H1 (cell line): ENCODE results near the gene RCL1. TPM values are rescaled to one million over a fixed set of nuclear protein-coding genes. Genes with fewer than 3 reads are reported as not detected.

Source experiments
- CTCF ChIA-PET: fragments of 300-600 bp; sonication (Branson Sonifier 250); formaldehyde crosslinking; loops from one replicate; lab custom pipeline; 2021; ENCODE audit not compliant: partially characterized antibody; lab: Charles Lee
- POLR2A ChIA-PET: fragments of 300-600 bp; sonication (Branson Sonifier 250); formaldehyde crosslinking; loops from one replicate; lab custom pipeline; 2021; ENCODE audit warnings: inconsistent platforms; ENCODE audit not compliant: partially characterized antibody; lab: Charles Lee
- DNase-seq, 2 experiments: peaks; one replicate each; pipeline versions ENCODE4 v3.0.0 to v3.0.0-alpha.2; 2010 to 2022; ENCODE audit warnings: low spot score in 2 of 2, low read depth in 1 of 2, mixed read lengths in 1 of 2
- FAIRE-seq: peaks from 2 replicates; lab custom pipeline; 2011; peaks lifted over from hg19 to GRCh38; lab: Jason Lieb, UNC
- H2AFZ ChIP-seq: 2 replicates; pipeline ENCODE4 v1.8.1; 2012; ENCODE audit warnings: low read length, inconsistent platforms
- H2AK5ac ChIP-seq: 2 replicates; pipeline ENCODE4 v1.6.1; 2013; ENCODE audit warnings: low read depth, low read length
- H2BK120ac ChIP-seq: replicated peaks from 2 replicates; pipeline ENCODE3; 2013; ENCODE audit warnings: low read depth, low read length, inconsistent platforms
- H2BK12ac ChIP-seq: 2 replicates; pipeline ENCODE4 v1.6.1; 2013; ENCODE audit warnings: low read depth, low read length
- H2BK15ac ChIP-seq: 2 replicates; pipeline ENCODE4 v1.6.1; 2013; ENCODE audit warnings: low read length
- H2BK20ac ChIP-seq: 2 replicates; pipeline ENCODE4 v1.6.1; 2013; ENCODE audit warnings: low read length
- H2BK5ac ChIP-seq: 2 replicates; pipeline ENCODE4 v1.6.1; 2013; ENCODE audit warnings: low read depth, low read length
- H3K14ac ChIP-seq: 2 replicates; pipeline ENCODE4 v1.6.1; 2013; ENCODE audit warnings: inconsistent platforms; ENCODE audit not compliant: insufficient read length
- H3K18ac ChIP-seq: 2 replicates; pipeline ENCODE4 v1.6.1; 2013; ENCODE audit warnings: low read length; ENCODE audit errors: extremely low read depth
- H3K23ac ChIP-seq: 2 replicates; pipeline ENCODE4 v1.6.1; 2013; ENCODE audit warnings: inconsistent platforms; ENCODE audit not compliant: insufficient read length
- H3K23me2 ChIP-seq: 2 replicates; pipeline ENCODE4 v1.6.1; 2013; ENCODE audit warnings: low read depth, low read length
- H3K27ac ChIP-seq: 2 replicates; pipeline ENCODE4 v1.6.1; 2011; ENCODE audit warnings: low read depth, low read length, inconsistent platforms
- H3K27me3 ChIP-seq, 4 experiments: replicated peaks in 1 of 4; 1 replicate in 1 of 4; 2 replicates in 3 of 4; pipeline versions ENCODE4 v1.6.1 to v1.8.1; 2011 to 2013; ENCODE audit warnings: low read length in 3 of 4, mild to moderate bottlenecking in 3 of 4, inconsistent platforms in 2 of 4, mixed read lengths in 2 of 4, moderate library complexity in 1 of 4; ENCODE audit not compliant: control insufficient read depth in 3 of 4, insufficient read depth in 3 of 4; ENCODE audit errors: extremely low read depth in 1 of 4
- H3K36me3 ChIP-seq, 4 experiments: 2 replicates each; pipeline versions ENCODE4 v1.6.1 to v1.8.1; 2011 to 2013; ENCODE audit warnings: mild to moderate bottlenecking in 4 of 4, low read length in 3 of 4, moderate library complexity in 2 of 4, control low read depth in 1 of 4, inconsistent platforms in 1 of 4; ENCODE audit not compliant: insufficient read depth in 4 of 4, control insufficient read depth in 2 of 4
- H3K4ac ChIP-seq: replicated peaks from 2 replicates; pipeline ENCODE3; 2013; ENCODE audit warnings: low read length, low read depth, mixed read lengths, inconsistent platforms; ENCODE audit not compliant: insufficient read length
- H3K4me1 ChIP-seq, 4 experiments: replicated peaks in 1 of 4; 1 replicate in 1 of 4; 2 replicates in 3 of 4; pipeline versions ENCODE4 v1.6.1 to v1.8.1; 2011 to 2013; ENCODE audit warnings: low read length in 3 of 4, inconsistent platforms in 2 of 4, mixed read lengths in 1 of 4; ENCODE audit not compliant: insufficient read depth in 4 of 4, control insufficient read depth in 3 of 4
- H3K4me2 ChIP-seq, 2 experiments: 2 replicates each; pipeline versions ENCODE4 v1.6.1 to v1.8.1; 2011 to 2013; ENCODE audit warnings: low read depth in 2 of 2, low read length in 2 of 2, control low read depth in 1 of 2, inconsistent platforms in 1 of 2, mild to moderate bottlenecking in 1 of 2; ENCODE audit not compliant: insufficient read depth in 1 of 2
- H3K4me3 ChIP-seq, 4 experiments: fragments of 200-600, 300-600 bp in 1 of 4; sonication (generic), shearing (Covaris generic), sonication (Bioruptor Twin) in 1 of 4; 2 replicates each; pipeline versions ENCODE4 v1.5.1 to v1.8.1; 2011 to 2016; ENCODE audit warnings: low read length in 4 of 4, low read depth in 3 of 4, control low read depth in 2 of 4, inconsistent platforms in 2 of 4, mild to moderate bottlenecking in 2 of 4, mixed read lengths in 1 of 4, moderate library complexity in 1 of 4; ENCODE audit not compliant: insufficient read depth in 2 of 4; ENCODE audit errors: extremely low read depth in 1 of 4
- H3K56ac ChIP-seq: replicated peaks from 2 replicates; pipeline ENCODE3; 2013; ENCODE audit warnings: low read depth, mild to moderate bottlenecking, mixed read lengths, low read length, inconsistent platforms; ENCODE audit not compliant: insufficient read length
- H3K79me1 ChIP-seq: 2 replicates; pipeline ENCODE4 v1.6.1; 2013; ENCODE audit warnings: low read depth, low read length, control low read depth
- H3K79me2 ChIP-seq, 2 experiments: 2 replicates each; pipeline versions ENCODE4 v1.6.1 to v1.8.1; 2012 to 2013; ENCODE audit warnings: low read length in 2 of 2, mild to moderate bottlenecking in 2 of 2, inconsistent platforms in 1 of 2; ENCODE audit not compliant: insufficient read depth in 2 of 2, control insufficient read depth in 1 of 2
- H3K9ac ChIP-seq, 4 experiments: replicated peaks in 1 of 4; 1 replicate in 1 of 4; 2 replicates in 3 of 4; pipeline versions ENCODE4 v1.6.1 to v1.8.1; 2011 to 2013; ENCODE audit warnings: low read depth in 3 of 4, low read length in 3 of 4, control low read depth in 2 of 4, mild to moderate bottlenecking in 2 of 4, moderate library complexity in 2 of 4, inconsistent platforms in 1 of 4; ENCODE audit errors: extremely low read depth in 1 of 4
- H3K9me3 ChIP-seq, 2 experiments: 2 replicates each; pipeline versions ENCODE4 v1.6.1 to v1.8.1; 2012 to 2013; ENCODE audit warnings: mild to moderate bottlenecking in 2 of 2, moderate library complexity in 2 of 2, control low read depth in 1 of 2, inconsistent platforms in 1 of 2, low read depth in 1 of 2, low read length in 1 of 2, mixed read lengths in 1 of 2; ENCODE audit not compliant: insufficient read depth in 2 of 2
- H4K20me1 ChIP-seq, 2 experiments: replicated peaks in 1 of 2; 2 replicates each; pipeline versions ENCODE3 to v1.8.1; 2011 to 2013; ENCODE audit warnings: inconsistent platforms in 2 of 2, low read length in 2 of 2, mild to moderate bottlenecking in 1 of 2; ENCODE audit not compliant: insufficient read depth in 2 of 2, control insufficient read depth in 1 of 2
- H4K5ac ChIP-seq: 2 replicates; pipeline ENCODE4 v1.6.1; 2013; ENCODE audit warnings: low read length, low read depth, mixed read lengths, inconsistent platforms; ENCODE audit not compliant: insufficient read length
- H4K8ac ChIP-seq: 2 replicates; pipeline ENCODE4 v1.8.0; 2013; ENCODE audit warnings: mild to moderate bottlenecking, moderate library complexity, low read length, inconsistent platforms; ENCODE audit not compliant: insufficient read depth; ENCODE audit errors: extremely low read depth
- H4K91ac ChIP-seq: replicated peaks from 2 replicates; pipeline ENCODE3; 2013; ENCODE audit warnings: low read length, mixed read lengths, inconsistent platforms; ENCODE audit not compliant: insufficient read length
- CBX5 ChIP-seq: fragments of 300-800, 300-1000 bp; sonication (generic); IDR thresholded peaks from 2 replicates; pipeline ENCODE4 v1.7.1; 2016; ENCODE audit warnings: antibody characterized with exemption, low read length, low read depth
- EZH2 ChIP-seq: fragments of 200-600 bp; sonication (generic); IDR thresholded peaks from 2 replicates; pipeline ENCODE4 v1.7.1; 2012; ENCODE audit warnings: low read depth, mild to moderate bottlenecking, moderate library complexity, low read length, inconsistent platforms; ENCODE audit not compliant: severe bottlenecking
- JUN ChIP-seq: IDR thresholded peaks from 2 replicates; pipeline ENCODE4 v1.6.1; 2011; ENCODE audit warnings: low read depth, mild to moderate bottlenecking, improper control_type of control experiment, low read length
- KDM1A ChIP-seq: fragments of 200-600, 300-600 bp; sonication (generic); IDR thresholded peaks from 2 replicates; pipeline ENCODE4 v1.7.1; 2016; ENCODE audit warnings: mild to moderate bottlenecking, low read length, borderline replicate concordance
- RAD21 ChIP-seq, 2 experiments: IDR thresholded peaks in 1 of 2; conservative IDR thresholded peaks in 1 of 2; 2 replicates each; pipeline ENCODE4 v1.6.1; 2011; ENCODE audit warnings: low read depth in 2 of 2, low read length in 2 of 2, improper control_type of control experiment in 1 of 2, inconsistent platforms in 1 of 2, mild to moderate bottlenecking in 1 of 2, moderate library complexity in 1 of 2
- RBBP5 ChIP-seq: IDR thresholded peaks from 2 replicates; pipeline ENCODE4 v1.7.1; 2012; ENCODE audit warnings: low read depth, mild to moderate bottlenecking, inconsistent platforms, low read length, moderate library complexity, borderline replicate concordance
- SAP30 ChIP-seq: fragments of 300-600 bp; sonication (generic); IDR thresholded peaks from 2 replicates; pipeline ENCODE4 v1.7.1; 2012; ENCODE audit warnings: low read length, moderate library complexity, mild to moderate bottlenecking, inconsistent platforms; ENCODE audit not compliant: insufficient read depth, insufficient replicate concordance
- SUZ12 ChIP-seq: fragments of 200-600 bp; sonication (generic); IDR thresholded peaks from 2 replicates; pipeline ENCODE4 v1.6.1; 2012; ENCODE audit warnings: mild to moderate bottlenecking, inconsistent platforms, low read length, moderate library complexity, mixed read lengths
- TAF1 ChIP-seq: IDR thresholded peaks from 2 replicates; pipeline ENCODE4 v1.6.1; 2011; ENCODE audit warnings: mild to moderate bottlenecking, low read depth, low read length
- TAF7 ChIP-seq: optimal IDR thresholded peaks from 2 replicates; pipeline ENCODE3; 2011; ENCODE audit warnings: low read depth, mild to moderate bottlenecking, inconsistent platforms, low read length, moderate library complexity, borderline replicate concordance
- USF2 ChIP-seq: IDR thresholded peaks from 2 replicates; pipeline ENCODE4 v1.6.1; 2011; ENCODE audit warnings: low read length, improper control_type of control experiment
- ZNF274 ChIP-seq: IDR thresholded peaks from 2 replicates; pipeline ENCODE4 v1.7.0; 2012; ENCODE audit warnings: low read length, borderline replicate concordance; ENCODE audit errors: extremely low read depth
- WGBS, 2 experiments: shearing (Covaris generic) in 1 of 2; methylation state at CpG; one replicate each; pipeline versions ENCODE4 v1.1.6 to v1.1.7; 2013 to 2015; ENCODE audit warnings: low lambda C conversion rate in 2 of 2, mixed read lengths in 2 of 2, inconsistent platforms in 1 of 2, low coverage in 1 of 2, missing lambda C conversion rate in 1 of 2; ENCODE audit not compliant: insufficient replicate concordance in 2 of 2, insufficient coverage in 1 of 2, insufficient read length in 1 of 2; ENCODE audit errors: extremely low coverage in 1 of 2, missing lambda C conversion rate in 1 of 2; 5-methylcytosine and 5-hydroxymethylcytosine counted together
- polyA plus RNA-seq, 7 experiments: library from polyadenylated mRNA; depleted of rRNA in 3 of 7; stranded (reverse) in 5 of 7; unstranded in 2 of 7; fragments of >200 nt in 5 of 7; fragments of 200-250 nt in 2 of 7; gene quantifications; 1 replicate in 5 of 7; 2 replicates in 1 of 7; 4 replicates in 1 of 7; pipeline versions ENCODE4 v1.2.1 to v1.2.3, GENCODE V29; 2011 to 2013; ENCODE audit warnings: missing spikeins in 2 of 7, mixed read lengths in 2 of 7
- total RNA-seq: library from RNA; stranded (reverse); fragmentation: NEBNext Ultra II Directional; extraction: Animal tissue kit (Norgen Biotek cat#: 25700); gene quantifications from 2 replicates; pipeline ENCODE4 v1.2.1, GENCODE V29; 2021

RCL1 gene
- total and polyA plus RNA-seq, 2 of the 8 experiments (the other 6 are each of a cell fraction or from before 2014, with no cell fraction given): 21.0 to 29.5 TPM

DNA sequence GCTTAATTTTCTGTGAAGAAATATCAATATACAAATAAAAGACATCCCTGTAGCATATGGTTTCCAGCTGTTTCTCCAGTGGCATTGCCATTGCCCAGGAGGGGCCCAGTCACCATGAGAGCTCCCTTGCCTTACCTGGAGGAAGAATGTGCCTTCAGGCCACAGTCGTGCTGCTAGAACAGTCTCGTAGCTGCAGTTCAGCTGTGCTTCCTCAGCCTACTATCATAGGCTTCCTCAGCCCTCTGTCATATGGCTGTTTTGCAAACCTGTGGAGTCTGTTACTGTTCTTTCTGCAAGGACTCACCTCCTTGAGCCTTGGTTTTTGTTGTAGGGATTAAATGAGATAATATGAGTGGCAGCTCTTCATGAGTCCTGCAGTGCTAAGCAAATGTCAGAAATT is 67.6 kb downstream of the RCL1 start:
- H3K4me1 ChIP-seq: peaks cover 0 to 2% (median under 1%) of the 10 kb centered on the region in 4 experiments; a peak in 1 of 7 replicates
- 80% methylated on average over 2 of the region's 2 CpGs; no CpG with 5 or more reads in 1 of the 2 experiments for WGBS, 2 experiments
- H3K18ac ChIP-seq: no peak overlapping the region
- H3K27ac ChIP-seq: no peak overlapping the region
- no peaks in the 10 kb centered on the region for H3K27me3 ChIP-seq
- no peak overlapping the region for H4K5ac ChIP-seq
- no peaks in the 10 kb centered on the region; the same call in 1 of the 2 replicates for H3K79me1 ChIP-seq
- no peak overlapping the region for H4K8ac ChIP-seq
- no peak overlapping the region for H3K4me2 ChIP-seq
- no peak overlapping the region for H3K4me3 ChIP-seq
- no peak overlapping the region for H3K14ac ChIP-seq
- H2BK12ac ChIP-seq: no peak overlapping the region
- no peak overlapping the region for H2BK20ac ChIP-seq
- no peak overlapping the region for H2BK15ac ChIP-seq
- CTCF ChIA-PET: interaction anchor here (0.8 to 1.2 kb wide), 2 partner anchors 10 to 128 kb away, joined by 3 read pairs; no protein-coding TSS in a partner anchor
- H3K9me3 ChIP-seq: no peaks in the 10 kb centered on the region
- no peak overlapping the region for H3K9ac ChIP-seq
- H2AK5ac ChIP-seq: no peak overlapping the region
- H2AFZ ChIP-seq: no peak overlapping the region
- H3K36me3 ChIP-seq: peaks cover 0 to 25% (median 12%) of the 10 kb centered on the region in 4 experiments; a peak in 6 of 8 replicates
- DNase-seq (no peak), FAIRE-seq (no peak)
- no peak overlapping the region for H3K56ac ChIP-seq
- no peak overlapping the region for H4K91ac ChIP-seq
- H3K23me2 ChIP-seq: no peaks in the 10 kb centered on the region
- H2BK120ac ChIP-seq: no peak overlapping the region
- H4K20me1 ChIP-seq: no peaks in the 10 kb centered on the region
- no peak overlapping the region for H3K4ac ChIP-seq
- no peak overlapping the region for H2BK5ac ChIP-seq
- no peaks in the 10 kb centered on the region for H3K79me2 ChIP-seq
- POLR2A ChIA-PET: interaction anchor here (0.5 kb wide), 1 partner anchor 72 kb away, joined by 4 read pairs; no protein-coding TSS in a partner anchor
- H3K23ac ChIP-seq: no peak overlapping the region
- TF ChIP-seq SUZ12: no peak
- no peak for TF ChIP-seq TAF7
- TF ChIP-seq JUN: no peak
- TF ChIP-seq KDM1A: no peak
- no peak for TF ChIP-seq SAP30
- TF ChIP-seq ZNF274: no peak
- no peak for TF ChIP-seq RBBP5
- no peak for TF ChIP-seq TAF1
- no peak for TF ChIP-seq USF2
- TF ChIP-seq CBX5: no peak
- TF ChIP-seq RAD21 (IDR thresholded peaks at IDR 0.05 in 1 of 2, conservative IDR thresholded peaks at IDR 0.05 in 1 of 2; ENCODE audit: low read depth in 2 of 2, low read length in 2 of 2): no peak
- no peak for TF ChIP-seq EZH2
